HepG2 (cell line): ENCODE results near the gene ADD2. TPM values are rescaled to one million over a fixed set of nuclear protein-coding genes. Genes with fewer than 3 reads are reported as not detected.

Source experiments
- ARID4A ChIP-seq: sonication (generic); formaldehyde crosslinking; IDR thresholded peaks from 2 replicates; pipeline ENCODE4 v1.5.0; 2020; ENCODE audit warnings: mild to moderate bottlenecking, missing genetic modification reagents, borderline replicate concordance
- ATRX ChIP-seq: sonication (generic); formaldehyde crosslinking; IDR thresholded peaks from 2 replicates; pipeline ENCODE4 v1.4.0; 2020; ENCODE audit warnings: missing genetic modification reagents, borderline replicate concordance
- GATAD1 ChIP-seq: IDR thresholded peaks from 2 replicates; pipeline ENCODE4 v1.6.1; 2016; ENCODE audit warnings: missing genetic modification reagents, missing compliant biosample characterization
- KLF11 ChIP-seq: IDR thresholded peaks from 2 replicates; pipeline ENCODE4 v1.6.1; 2016; ENCODE audit warnings: missing compliant biosample characterization
- KMT2B ChIP-seq: IDR thresholded peaks from 2 replicates; pipeline ENCODE4 v1.6.1; 2016; ENCODE audit warnings: missing genetic modification reagents, missing compliant biosample characterization
- MLLT10 ChIP-seq: sonication (generic); formaldehyde crosslinking; IDR thresholded peaks from 2 replicates; pipeline ENCODE4 v1.4.0; 2020; ENCODE audit warnings: missing genetic modification reagents
- NFKB2 ChIP-seq: sonication (generic); formaldehyde crosslinking; IDR thresholded peaks from 2 replicates; pipeline ENCODE4 v1.4.0; 2020; ENCODE audit warnings: missing genetic modification reagents, borderline replicate concordance
- POGZ ChIP-seq: sonication (generic); formaldehyde crosslinking; IDR thresholded peaks from 2 replicates; pipeline ENCODE4 v1.4.0; 2020; ENCODE audit warnings: mild to moderate bottlenecking, missing genetic modification reagents
- SMC3 ChIP-seq: IDR thresholded peaks from 2 replicates; pipeline ENCODE4 v1.6.1; 2011; ENCODE audit warnings: low read length, improper control_type of control experiment
- ZBTB10 ChIP-seq: sonication (generic); formaldehyde crosslinking; IDR thresholded peaks from 2 replicates; pipeline ENCODE4 v1.4.0; 2020; ENCODE audit warnings: missing genetic modification reagents, borderline replicate concordance
- ZKSCAN8 ChIP-seq: IDR thresholded peaks from 2 replicates; pipeline ENCODE4 v1.6.1; 2016; ENCODE audit warnings: borderline replicate concordance, missing genetic modification reagents, missing compliant biosample characterization
- ZNF142 ChIP-seq: sonication (generic); formaldehyde crosslinking; IDR thresholded peaks from 2 replicates; pipeline ENCODE4 v1.4.0; 2020; ENCODE audit warnings: missing genetic modification reagents
- ZNF253 ChIP-seq: sonication (generic); formaldehyde crosslinking; IDR thresholded peaks from 2 replicates; pipeline ENCODE4 v1.8.0; 2022; ENCODE audit warnings: mild to moderate bottlenecking, missing genetic modification reagents, borderline replicate concordance
- ZNF567 ChIP-seq: sonication (generic); formaldehyde crosslinking; IDR thresholded peaks from 2 replicates; pipeline ENCODE4 v1.8.1; 2023; ENCODE audit warnings: mild to moderate bottlenecking, missing genetic modification reagents, borderline replicate concordance
- ZNF768 ChIP-seq: sonication (generic); formaldehyde crosslinking; IDR thresholded peaks from 2 replicates; pipeline ENCODE4 v1.4.0; 2020; ENCODE audit warnings: missing genetic modification reagents
- polyA plus RNA-seq, 8 experiments: library from polyadenylated mRNA; depleted of rRNA in 3 of 8; stranded (reverse) in 7 of 8; unstranded in 1 of 8; fragments of >200 nt; fragmentation: Illumina TruSeq in 4 of 8; extraction: Trizol in 4 of 8; gene quantifications; 2 replicates each; pipeline versions ENCODE4 v1.2.1 to v1.2.3, GENCODE V29; 2011 to 2016; ENCODE audit warnings: low read depth in 4 of 8, missing spikeins in 1 of 8, mixed read lengths in 1 of 8; ENCODE audit not compliant: insufficient read depth in 1 of 8
- total RNA-seq, 5 experiments: library from RNA; depleted of rRNA; stranded (reverse); fragments of >200 nt; fragmentation: Illumina TruSeq; extraction: Trizol; gene quantifications; 2 replicates each; pipeline ENCODE4 v1.2.3, GENCODE V29; 2016; ENCODE audit warnings: low read depth in 1 of 5

The ADD2 gene
- total and polyA plus RNA-seq, 2 of the 13 experiments (the other 11 are each of a cell fraction or from before 2014, with no cell fraction given), result 0.05 to 0.13 TPM

- TF ChIP-seq POGZ (CRISPR knock-in tag) (no peak), MLLT10 (no peak), NFKB2 (CRISPR knock-in tag) (no peak), ZNF253 (CRISPR knock-in tag) (no peak), ARID4A (CRISPR knock-in tag) (peak; percentile 38; the same call in 1 of the 2 replicates), ATRX (CRISPR knock-in tag) (no peak), ZNF142 (no peak), GATAD1 (CRISPR knock-in tag) (peak; percentile 64), ZBTB10 (CRISPR knock-in tag) (no peak), ZNF768 (no peak), KLF11 (CRISPR knock-in tag) (0 out of 2 replicates have a peak, but pooled peaks have one; percentile 53), ZKSCAN8 (CRISPR knock-in tag) (0 out of 2 replicates have a peak, but pooled peaks have one; percentile 80), ZNF567 (CRISPR knock-in tag) (0 out of 2 replicates have a peak, but pooled peaks have one; percentile 44), KMT2B (peak; percentile 55; the same call in 1 of the 2 replicates), SMC3 (peak; percentile 93)
Observed at GRCh38 chr2:70789304-70790135, 21.5 kb upstream of the ADD2 start (continued).
